ENCODE results near the gene CLIP2.

Gene CLIP2

GRCh38 chr7:74300926-74301325 is 11.7 kb downstream of the CLIP2 start:
- CTCF ChIA-PET, result no interaction called here
- no peak for DNase-seq (ENCODE audit: low spot score)
- POLR2A ChIA-PET (ENCODE audit: low non-redundant PET), result no interaction called here
- TF ChIP-seq CTCF (conservative IDR thresholded peaks at IDR 0.05; ENCODE audit: low read depth), result no peak
- no peak overlapping the region for H3K27ac ChIP-seq

- CTCF ChIA-PET, result interaction anchor here (0.5 to 1.0 kb wide), 3 partner anchors 42 to 99 kb away, joined by 3 to 4 read pairs (median 4); no protein-coding TSS in a partner anchor
- H3K27ac ChIP-seq, result peak overlapping the region; percentile 56
- TF ChIP-seq CTCF (conservative IDR thresholded peaks at IDR 0.05; ENCODE audit: low read depth), result no peak
- DNase-seq (ENCODE audit: low spot score), result no peak
- POLR2A ChIA-PET (ENCODE audit: low non-redundant PET), result no interaction called here
Measured at GRCh38 chr7:74302745-74303221, 13.6 kb downstream of the CLIP2 start.

- ChIA-PET POLR2A (ENCODE audit: low non-redundant PET) (no interaction called here), CTCF (interaction anchor here (0.6 to 0.7 kb wide), 2 partner anchors 85 to 197 kb away, joined by 3 to 4 read pairs; no protein-coding TSS in a partner anchor)
- DNase-seq (ENCODE audit: low spot score), result no peak
- no peak for TF ChIP-seq CTCF (conservative IDR thresholded peaks at IDR 0.05; ENCODE audit: low read depth)
- H3K27ac ChIP-seq, result peak overlapping the region; percentile 98; the same call in 1 of the 2 replicates
Measured at GRCh38 chr7:74304550-74304949, 15.3 kb downstream of the CLIP2 start.

- CTCF ChIA-PET, result no interaction called here
- H3K27ac ChIP-seq, result peak overlapping the region; percentile 98
- no peak for TF ChIP-seq CTCF (conservative IDR thresholded peaks at IDR 0.05; ENCODE audit: low read depth)
- DNase-seq (ENCODE audit: low spot score), result no peak
- POLR2A ChIA-PET (ENCODE audit: low non-redundant PET), result no interaction called here
Measured at GRCh38 chr7:74306004-74306729, 17.0 kb downstream of the CLIP2 start.

GRCh38 chr7:74306730-74307469 is 17.7 kb downstream of the CLIP2 start:
- POLR2A ChIA-PET (ENCODE audit: low non-redundant PET), result no interaction called here
- no peak for TF ChIP-seq CTCF (conservative IDR thresholded peaks at IDR 0.05; ENCODE audit: low read depth)
- CTCF ChIA-PET, result no interaction called here
- peak overlapping the region; percentile 98 for H3K27ac ChIP-seq
- peak; percentile 29 for DNase-seq (ENCODE audit: low spot score)

- TF ChIP-seq CTCF (conservative IDR thresholded peaks at IDR 0.05; ENCODE audit: low read depth), result no peak
- peak overlapping the region; percentile 98 for H3K27ac ChIP-seq
- CTCF ChIA-PET, result interaction anchor here (0.6 to 0.7 kb wide), 2 partner anchors 13 to 17 kb away, joined by 3 read pairs; no protein-coding TSS in a partner anchor
- POLR2A ChIA-PET (ENCODE audit: low non-redundant PET), result no interaction called here
- DNase-seq (ENCODE audit: low spot score), result no peak
Measured at GRCh38 chr7:74307738-74308505, 18.7 kb downstream of the CLIP2 start.

Measured in RWPE1 (cell line).